ENCODE measurements around the gene COQ8A.
"Not testable (repeated sequence)": the region's sequence is repeated elsewhere in the genome, so short reads cannot be mapped to it uniquely, and the experiment has no call there.

Gene COQ8A

DNA sequence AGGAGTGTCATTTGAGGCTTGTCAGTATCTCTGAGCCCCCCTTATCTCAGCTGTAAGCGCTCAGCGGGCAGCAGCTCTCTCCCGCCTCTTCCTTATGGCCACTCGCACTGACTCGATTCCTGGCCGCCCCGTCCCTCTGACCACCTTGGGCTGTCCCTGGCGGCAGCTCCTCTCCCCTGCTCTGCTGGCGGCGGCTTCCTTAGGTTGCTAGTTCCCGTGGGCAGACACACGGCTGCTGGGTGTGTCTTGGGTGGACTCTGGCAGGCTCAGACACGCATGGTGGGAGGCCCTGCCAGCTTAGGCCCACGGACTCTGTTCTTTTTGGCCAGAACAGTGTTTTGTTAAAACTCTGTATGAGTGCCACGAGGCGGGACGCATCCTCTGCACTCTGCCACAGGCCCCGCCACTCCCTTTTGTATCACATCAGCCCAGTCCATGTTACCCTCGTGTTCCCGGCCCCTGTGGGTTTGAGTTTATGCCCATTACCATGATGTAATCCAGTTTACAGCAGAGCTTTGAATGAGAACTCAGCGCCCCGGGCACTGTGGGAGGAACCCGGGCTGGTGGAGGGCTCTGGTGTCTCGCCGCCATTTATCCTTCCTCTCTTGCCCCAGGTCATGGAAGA, 45.9 kb downstream of the COQ8A start:
- DNase-seq, result no peak

DNA sequence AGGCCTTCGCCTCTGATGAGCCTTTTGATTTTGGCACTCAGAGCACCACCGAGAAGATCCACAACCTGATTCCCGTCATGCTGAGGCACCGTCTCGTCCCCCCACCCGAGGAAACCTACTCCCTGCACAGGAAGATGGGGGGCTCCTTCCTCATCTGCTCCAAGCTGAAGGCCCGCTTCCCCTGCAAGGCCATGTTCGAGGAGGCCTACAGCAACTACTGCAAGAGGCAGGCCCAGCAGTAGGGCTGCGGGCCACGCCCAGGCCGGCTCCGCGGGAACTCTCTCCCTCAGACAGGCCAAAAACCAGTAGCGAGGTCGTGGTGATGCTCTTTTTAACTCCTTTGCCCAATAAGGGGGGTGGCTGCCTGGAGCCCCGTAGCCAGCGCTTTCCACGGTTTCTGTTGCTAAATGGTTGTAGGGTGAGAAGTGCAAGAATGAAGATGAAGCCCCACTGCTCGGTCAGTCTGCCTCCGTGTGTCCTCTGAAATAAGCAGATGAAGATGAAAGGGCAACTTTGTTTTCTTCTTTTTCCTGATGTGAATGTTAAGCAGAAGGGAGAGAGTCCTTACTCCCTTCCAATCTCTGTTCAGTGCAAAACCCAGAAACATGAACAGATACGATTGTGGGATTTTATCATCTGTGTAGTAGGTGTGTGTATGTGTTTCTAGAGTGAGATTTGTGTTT, 46.5 kb downstream of the COQ8A start:
- no peak for DNase-seq

DNA sequence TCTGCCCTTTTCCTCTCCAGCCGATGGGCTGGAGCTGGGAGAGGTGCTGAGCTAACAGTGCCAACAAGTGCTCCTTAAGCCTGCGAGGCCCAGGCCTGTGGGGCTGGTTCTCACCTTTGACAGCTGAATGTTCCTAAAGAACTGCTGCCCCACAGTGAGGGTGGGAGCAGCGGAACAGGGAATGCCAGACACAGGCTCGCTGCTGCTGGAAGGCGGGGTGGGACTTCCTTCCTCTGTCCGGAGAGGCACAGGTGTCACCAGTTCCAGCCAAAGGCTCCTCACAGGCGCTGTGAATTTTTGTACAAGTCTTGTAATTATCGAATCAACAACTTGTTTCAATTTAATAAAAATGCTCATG, 47.1 kb downstream of the COQ8A start:
- no peak for DNase-seq

DNA sequence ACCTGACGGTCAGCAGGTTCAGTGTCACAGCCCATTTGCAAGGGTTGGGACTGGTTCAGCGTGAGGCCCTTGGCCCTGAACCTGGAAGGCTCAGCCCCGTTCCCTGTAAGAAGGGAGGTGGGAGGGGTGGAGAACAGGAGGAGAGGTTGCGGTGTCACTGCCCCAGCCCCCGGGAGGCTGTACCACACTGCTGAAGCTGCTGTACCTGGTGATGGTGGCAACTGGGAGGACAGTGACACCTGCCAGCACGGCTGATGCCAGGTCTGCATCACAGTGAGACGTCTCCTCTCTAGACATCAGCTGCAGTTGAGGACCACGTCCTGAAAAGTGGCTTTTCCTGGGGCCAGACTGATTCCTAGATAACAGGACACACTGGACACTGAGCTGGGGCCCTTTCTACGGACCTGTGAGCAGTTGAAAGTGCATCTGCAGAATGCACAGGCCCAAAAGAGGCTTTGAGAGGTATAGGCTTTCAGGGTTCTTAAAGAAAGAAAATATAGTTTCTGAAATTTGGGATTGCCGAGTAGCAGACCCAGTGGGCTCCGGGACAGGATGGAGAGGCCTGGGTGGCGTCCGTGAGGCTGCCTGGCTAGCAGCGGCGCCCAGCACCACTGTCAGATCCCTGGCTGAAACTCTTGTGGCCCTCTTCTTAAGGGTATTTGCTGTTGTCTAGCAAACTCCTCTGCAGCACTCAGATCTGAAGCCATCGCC, 47.7 kb downstream of the COQ8A start:
- DNase-seq, result no peak

DNA sequence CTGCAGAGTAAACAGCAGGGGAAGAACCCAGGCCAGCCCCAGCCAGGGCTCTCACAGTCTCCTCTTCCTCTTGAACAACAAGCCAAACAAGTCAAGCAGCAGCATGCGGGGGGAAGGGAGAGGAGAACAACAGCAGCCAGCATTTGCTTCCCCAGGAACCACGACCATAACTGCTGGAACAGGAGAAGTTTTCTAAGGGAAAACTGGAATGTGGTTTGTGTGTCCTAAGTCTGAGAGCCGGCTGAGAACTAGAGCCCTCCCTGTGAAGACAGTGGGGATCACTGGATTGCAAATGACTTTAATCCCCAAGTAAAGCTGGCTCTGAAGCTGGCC, 48.2 kb downstream of the COQ8A start:
- no peak for DNase-seq

DNA sequence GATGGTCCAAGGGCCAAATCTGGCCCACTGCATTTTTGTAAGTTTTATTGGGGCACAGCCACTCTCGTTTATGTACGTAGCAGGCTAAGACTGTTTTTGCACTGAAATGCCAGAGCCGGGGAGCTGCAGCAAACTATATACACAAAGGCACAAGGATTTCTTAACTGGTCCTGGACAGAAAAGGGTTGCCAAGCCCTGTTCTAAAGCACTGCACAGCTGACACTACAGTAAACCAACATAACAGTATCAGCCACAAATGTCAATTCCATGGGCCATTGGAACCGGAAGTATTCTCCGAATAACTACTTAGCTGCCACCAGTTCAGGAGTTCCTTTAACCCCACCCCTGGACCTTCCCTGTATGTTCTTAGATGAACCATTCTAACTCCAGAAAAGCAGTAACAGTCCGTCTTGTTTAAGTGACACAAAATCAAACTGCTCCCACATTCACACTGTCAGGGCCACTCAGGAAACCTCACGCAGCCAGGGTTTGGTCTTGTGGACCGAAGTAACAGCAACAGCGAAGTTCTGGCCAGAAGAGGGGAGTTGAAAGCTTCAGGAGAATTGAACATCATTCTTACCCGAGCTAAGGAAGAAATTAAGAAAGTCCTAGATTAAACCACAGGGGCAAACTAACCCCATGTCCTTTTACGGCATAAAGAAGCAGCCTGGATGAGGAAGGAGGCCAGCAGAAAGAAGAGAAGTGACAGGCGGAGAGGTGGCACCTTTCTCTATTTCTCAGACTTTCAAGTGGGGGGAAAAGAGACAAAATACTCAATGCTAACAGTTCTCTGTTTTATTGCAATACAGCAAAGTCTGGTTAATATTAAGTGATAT, 49.2 kb downstream of the COQ8A start:
- DNase-seq, result no peak

DNA sequence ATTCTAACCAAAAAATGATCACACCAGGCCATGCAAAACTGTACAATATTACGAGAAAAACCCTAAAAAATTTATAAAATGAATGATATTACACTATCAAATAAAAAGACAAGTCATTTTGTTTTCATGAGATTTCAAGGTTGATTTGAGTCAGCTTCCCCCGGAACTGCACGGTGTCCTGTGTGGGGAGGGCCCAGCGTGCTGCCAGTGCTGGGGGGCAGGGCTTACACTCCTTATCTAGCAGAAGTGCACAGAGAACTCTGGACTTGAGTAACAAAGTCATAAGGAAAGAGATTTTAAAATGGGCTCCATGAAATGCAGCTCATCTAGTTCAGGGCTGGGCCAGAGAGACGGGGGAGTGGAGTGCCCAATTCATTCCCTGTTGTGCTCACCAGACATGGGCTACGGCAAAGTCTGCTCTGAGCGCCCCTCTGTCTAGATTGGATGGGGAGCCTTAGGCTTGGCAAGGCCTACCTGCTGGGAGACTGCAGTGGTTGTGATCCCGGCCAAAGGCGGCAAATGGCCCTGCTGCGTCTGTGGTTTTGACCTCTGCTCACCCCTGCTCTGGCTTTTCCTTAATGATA, 50.1 kb downstream of the COQ8A start:
- DNase-seq, result peak; percentile 69

DNA sequence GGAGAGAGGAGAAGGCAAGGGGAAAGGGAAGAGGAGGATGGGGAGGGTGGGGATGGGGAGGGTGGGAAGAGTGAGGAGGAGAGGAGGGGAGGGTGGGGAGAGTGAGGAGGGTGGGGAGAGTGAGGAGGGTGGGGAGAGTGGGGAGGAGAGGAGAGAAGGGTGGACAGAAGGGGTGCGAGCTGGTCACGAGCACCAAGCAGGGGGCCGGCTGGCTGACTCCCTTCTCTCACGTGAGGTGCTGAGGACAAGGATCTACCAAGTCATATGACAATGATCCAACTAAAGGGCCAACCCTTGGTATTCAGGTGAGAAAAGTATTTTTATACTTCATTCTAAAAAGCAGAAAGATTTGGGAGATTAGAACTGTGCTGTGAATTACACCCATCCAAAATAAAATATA, 51.8 kb downstream of the COQ8A start:
- no peak for DNase-seq

DNA sequence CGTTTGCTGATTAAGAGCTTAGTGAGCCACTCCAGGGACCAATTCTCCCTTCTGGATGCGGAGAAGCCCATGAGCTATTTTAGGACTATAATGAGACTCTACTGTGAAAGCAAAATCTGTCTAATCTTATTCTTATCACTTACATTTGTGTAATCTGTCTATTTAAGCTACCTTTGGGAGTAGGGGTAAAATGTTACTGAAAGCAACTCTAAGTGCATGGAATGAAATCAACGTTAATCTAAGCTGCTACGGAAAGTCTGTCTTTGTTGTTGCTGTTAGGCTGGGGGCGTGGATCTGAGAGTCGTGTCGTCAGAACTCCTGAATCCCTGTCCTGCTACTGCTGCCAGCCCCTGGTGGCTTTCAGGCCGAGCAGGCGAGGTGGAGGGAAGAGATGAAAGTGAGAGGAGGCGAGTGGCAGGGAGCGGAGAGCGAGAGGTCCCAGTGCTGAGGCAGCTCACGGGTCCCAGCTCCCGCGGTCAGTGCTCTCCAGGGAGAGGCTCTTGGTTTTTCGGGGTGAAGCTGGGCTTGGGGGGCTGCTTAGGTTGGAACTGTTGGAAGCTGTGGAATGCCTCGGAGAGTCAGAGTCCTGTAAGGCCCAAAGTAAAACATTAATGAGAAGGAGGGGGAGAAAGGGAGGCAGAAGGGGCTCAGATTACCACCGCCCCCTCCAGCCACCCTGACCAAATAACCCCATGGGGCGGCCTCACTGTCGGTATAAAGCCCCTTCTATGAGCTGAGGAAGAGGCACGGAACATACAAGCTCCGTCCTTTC, 53.9 kb downstream of the COQ8A start:
- DNase-seq, result no peak

DNA sequence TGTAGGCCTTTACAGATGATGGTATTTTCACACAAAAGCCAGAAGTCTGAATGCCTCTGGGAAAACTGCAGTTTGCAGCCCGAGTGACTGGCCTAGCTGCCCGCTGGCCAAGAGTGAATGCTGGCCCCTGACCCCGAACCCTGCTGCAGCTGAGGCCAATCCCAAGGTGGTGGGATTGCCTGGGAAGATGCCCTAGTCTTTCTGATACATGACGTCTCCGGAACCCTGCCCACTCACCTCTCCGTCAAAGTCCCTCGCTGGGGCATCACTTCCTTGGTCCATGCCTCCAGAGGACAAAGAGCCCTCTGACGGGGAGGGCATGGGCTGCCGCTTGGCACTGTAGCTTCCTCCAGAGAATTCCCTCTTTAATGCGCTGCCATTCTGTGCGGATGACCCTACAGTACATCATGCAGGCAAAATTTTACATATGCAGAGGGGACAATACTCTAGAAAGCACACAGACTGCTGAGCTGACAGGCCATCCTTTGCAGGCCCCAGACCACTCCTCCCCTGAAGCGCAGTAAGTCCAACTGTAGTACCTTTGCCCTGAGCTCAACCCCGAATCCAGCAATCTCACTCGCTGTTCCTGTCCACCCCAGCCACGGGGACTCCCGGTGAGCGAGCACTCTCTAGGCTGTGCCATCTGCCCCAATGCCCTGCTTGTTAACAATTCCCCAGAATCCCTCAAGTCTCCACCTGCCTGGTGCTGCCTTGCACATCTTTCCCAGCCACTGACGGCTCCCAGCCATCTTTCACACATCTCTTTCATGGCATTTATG, 54.7 kb downstream of the COQ8A start:
- no peak for DNase-seq

DNA sequence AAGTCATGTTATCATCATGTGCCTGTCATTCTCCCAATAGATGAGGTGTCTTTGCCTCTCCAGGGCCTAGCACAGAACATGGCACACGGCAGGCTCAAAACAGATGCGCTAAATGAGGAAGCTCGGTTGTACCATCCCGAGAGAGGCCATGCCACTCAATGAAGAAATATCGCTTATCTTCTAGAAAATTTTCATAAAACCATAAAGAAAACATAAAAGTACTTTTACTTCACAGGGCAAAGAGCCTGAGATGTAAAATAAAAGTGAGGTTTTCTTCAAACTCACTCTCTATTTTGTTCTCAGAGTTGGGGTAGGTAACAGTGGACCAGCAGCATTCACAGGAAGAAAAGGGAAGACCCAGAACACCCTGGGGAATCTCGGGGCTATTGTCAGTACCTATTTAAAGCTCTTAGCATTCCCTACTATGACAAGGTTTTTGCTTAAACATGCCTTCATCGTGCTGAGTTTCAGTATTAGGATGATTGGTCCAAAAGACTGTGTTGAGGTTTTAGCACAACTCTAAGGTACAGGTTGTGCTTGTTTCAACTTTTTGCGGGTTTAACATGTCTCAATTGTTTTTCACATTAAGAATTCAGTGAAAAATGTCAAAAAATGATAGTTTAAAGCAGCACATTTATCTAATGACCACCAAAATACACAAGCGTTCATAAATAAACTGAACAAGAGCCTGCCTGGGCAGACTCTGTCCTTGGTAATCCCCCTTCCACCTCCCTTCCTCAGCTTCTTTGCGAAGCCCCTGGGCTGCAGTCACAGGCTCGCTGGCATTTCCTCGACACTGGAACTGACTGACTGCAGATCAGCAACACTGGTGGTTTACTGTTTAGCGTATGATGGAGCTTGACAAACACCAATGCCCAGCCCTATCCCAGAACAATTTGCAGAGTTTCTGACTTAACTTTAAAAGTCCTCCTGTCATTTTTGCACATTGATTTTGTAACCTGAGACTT, 55.6 kb downstream of the COQ8A start:
- no peak for DNase-seq

DNA sequence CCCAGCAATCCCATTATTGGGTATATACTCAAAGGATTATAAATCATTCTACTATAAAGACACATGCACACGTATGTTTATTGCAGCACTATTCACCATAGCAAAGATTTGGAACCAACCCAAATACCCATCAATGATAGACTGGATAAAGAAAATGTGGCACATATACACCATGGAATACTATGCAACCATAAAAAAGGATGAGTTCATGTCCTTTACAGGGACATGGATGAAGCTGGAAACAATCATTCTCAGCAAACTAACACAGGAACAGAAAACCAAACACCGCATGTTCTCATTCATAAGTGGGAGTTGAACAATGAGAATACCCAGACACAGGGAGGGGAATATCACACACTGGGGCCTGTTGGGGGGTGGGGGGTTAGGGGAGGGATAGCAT, 59.5 kb downstream of the COQ8A start:
- DNase-seq, result not testable (repeated sequence)

DNA sequence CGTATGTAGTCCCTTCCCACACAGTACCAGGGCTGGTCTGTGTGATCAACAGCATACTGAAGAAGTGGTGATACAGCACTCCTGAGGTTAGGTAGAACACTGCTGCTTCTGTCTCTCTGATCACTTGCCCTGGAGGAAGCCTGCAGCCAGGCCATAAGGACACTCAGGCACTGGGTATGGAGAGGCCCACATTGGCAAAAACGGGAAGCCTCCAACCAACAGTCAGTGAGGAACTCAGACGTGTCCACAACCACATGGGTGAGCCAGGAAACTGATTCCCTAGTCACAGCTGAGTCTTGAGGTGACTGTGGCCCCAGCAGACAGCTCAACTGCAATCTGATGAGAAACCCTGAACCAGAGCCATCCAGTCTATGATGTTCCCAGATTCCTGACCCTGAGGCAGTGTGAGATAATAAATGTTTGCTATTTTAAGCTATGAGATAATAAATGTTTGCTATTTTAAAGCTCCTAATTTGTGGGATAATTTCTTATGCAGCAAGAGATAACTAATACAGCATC, 62.5 kb downstream of the COQ8A start:
- DNase-seq, result no peak

DNA sequence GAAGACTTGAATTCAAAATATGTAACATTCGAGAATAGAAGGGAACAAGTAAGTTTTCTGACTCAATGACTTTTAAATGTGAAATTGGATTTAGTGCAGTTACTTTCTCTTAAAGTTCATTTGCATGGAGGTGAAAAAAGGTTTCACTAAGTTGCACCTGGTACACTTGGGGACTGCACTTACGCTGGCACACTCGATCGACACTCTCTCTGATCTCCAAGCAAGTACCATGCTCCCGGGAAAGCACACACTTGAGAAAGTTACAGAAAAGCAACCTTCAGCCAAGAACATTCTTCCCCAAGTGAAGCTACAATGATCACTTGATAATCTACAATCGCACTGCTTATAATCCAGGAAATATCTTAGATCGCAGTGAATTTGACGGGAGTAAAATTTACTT, 63.1 kb downstream of the COQ8A start:
- no peak for DNase-seq

DNA sequence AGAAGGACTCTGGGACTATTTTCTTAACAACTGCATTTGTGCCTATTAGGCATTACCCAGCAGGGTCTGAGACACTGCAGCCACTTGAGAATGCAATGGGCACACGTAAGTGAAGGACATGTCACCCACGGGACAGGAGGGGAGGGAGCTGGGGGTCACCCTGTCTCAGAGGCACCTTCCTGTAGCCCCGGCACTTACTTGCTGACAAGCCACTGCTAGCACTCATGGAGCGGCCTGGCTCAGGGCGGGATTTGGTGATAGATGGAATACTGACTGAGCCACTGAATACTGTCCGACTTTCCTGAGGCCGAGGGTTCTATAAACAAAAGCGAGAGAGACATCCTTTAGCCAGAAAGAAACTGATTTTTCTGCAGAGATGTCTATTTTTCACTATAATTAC, 64.7 kb downstream of the COQ8A start:
- no peak for DNase-seq

DNA sequence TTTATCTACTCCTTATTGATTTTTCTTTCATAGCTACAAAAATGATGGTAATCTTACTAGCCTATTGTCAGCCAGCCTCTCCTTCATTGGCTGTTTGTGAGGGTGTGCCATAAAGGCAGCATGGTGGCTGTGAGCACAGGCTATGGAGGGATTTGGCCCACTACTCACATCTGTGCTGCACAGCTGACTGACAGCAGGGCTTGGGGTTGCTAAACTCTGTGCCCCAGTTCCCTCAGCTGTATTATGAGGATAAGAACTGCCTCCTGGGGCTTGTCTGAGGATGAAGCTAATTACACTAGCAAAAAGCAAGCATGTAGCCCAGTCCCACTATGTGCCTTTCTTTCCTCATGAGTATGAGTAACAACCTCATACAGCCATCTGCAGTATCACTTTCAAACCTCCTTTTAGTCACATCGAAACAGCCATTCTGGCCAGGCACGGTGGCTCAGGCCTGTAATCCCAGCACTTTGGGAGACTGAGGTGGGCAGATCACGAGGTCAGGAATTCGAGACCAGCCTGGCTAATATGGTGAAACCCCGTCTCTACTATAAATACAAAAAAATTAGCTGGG, 66.2 kb downstream of the COQ8A start:
- DNase-seq, result no peak

DNA sequence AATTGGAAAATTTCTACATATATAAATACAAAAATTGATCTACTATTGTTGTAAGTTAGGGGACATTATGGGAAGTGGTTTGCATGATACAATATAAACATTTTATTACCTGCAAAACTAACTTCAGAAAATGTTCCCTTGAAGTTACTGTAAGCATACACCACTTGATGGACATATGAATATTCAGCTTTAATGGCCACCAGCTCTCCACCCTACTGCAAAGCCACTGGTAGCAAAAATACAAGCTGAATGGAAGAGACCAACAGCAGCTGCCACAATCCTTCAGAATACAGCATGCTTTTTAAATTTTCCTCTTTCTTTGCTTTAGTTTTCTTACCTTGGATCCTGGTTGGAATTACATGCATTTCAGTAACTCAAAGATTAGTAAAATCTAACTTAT, 69.8 kb downstream of the COQ8A start:
- no peak for DNase-seq

DNA sequence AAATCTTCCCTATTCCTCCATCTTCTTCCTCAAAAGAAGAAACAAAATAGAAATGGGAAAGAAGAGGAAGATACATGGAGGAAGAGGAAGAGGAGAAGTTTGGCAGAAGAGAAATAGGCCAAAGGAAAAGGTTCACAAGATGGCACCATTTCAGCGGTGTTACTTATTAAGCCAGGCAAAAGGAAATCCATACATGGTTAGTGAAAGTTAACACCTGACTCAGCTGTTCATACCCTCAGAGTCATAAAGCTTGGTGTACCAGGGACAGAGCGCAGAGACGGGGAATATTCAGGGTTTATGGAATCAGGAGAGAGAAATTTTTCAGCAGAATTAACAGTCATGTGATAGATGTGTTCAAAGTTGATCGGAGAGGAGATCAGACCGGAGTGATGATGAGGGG, 70.6 kb downstream of the COQ8A start:
- no peak for DNase-seq

DNA sequence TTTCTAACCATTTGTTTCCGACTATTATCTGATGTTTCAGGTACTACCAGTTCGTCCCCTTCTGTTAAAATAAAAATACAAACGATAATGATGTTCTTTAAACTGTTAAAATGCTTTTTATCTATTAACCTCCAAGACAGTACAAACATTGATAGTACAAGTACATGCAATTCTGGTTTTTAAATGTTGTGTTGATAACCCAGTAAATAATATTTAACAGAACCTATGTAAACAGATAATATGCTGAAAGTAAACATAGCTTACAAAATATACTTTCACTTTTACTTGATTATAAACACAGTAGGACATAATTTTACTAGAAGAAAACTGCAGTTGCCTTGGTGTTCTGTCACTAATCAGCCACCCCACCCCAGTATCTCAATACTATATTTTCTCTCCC, 76.9 kb downstream of the COQ8A start:
- no peak for DNase-seq

DNA sequence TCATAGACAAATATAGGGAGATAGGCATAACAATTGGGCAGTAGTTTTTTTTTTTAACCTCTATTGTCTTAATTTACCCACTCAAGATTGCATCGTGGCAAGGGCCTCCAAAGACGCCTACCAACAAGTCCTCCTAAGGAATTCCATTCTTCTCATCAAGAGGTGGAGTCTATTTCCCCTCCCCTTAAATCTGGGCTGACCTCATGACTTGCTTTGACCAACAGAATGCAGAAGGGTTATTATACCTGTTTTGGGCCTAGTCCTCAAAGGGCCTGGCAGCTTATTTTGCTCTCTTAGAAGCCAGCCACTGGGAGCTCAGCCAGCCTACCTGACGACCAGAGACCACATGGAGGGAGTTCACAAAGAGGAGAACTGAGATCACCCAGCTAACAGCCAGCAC, 92.3 kb downstream of the COQ8A start:
- no peak for DNase-seq

Data from CD4-positive, alpha-beta T cell treated with Interleukin-6 for 4 hours (primary cell).